ENCODE data around the gene PMFBP1.

The PMFBP1 gene, protein sequence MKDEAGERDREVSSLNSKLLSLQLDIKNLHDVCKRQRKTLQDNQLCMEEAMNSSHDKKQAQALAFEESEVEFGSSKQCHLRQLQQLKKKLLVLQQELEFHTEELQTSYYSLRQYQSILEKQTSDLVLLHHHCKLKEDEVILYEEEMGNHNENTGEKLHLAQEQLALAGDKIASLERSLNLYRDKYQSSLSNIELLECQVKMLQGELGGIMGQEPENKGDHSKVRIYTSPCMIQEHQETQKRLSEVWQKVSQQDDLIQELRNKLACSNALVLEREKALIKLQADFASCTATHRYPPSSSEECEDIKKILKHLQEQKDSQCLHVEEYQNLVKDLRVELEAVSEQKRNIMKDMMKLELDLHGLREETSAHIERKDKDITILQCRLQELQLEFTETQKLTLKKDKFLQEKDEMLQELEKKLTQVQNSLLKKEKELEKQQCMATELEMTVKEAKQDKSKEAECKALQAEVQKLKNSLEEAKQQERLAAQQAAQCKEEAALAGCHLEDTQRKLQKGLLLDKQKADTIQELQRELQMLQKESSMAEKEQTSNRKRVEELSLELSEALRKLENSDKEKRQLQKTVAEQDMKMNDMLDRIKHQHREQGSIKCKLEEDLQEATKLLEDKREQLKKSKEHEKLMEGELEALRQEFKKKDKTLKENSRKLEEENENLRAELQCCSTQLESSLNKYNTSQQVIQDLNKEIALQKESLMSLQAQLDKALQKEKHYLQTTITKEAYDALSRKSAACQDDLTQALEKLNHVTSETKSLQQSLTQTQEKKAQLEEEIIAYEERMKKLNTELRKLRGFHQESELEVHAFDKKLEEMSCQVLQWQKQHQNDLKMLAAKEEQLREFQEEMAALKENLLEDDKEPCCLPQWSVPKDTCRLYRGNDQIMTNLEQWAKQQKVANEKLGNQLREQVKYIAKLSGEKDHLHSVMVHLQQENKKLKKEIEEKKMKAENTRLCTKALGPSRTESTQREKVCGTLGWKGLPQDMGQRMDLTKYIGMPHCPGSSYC

GRCh38 chr16:72172105-72173034 lies at the start of gene PMFBP1:
TSS of gene PMFBP1 (minus strand) at chr16:72172155. CDS start at chr16:72171208, 947 bp downstream.
- peak; percentile 6 for DNase-seq (ENCODE audit: low spot score)

DNA sequence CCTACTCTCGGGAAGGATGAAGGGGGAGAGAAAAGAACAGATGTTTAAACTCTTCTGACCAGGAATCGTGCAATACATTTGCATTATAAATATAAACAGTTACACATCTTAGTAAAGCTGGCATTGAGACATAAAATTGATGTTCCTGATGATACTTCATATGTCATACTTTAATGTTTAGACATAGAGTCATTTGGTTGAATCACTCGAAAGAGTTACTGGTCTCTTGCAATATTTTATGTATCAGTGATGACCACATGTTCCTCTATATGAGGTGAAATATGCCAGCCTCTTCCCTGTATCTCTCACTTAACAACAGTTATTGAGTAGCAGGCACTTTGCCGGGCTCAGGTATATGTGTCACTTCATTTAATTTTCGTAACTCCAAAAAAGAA lies 49.7 kb upstream of the PMFBP1 start:
- DNase-seq (ENCODE audit: low spot score), result no peak

GRCh38 chr16:72220875-72221629 lies 49.1 kb upstream of the PMFBP1 start:
- no peak for DNase-seq (ENCODE audit: low spot score)

GRCh38 chr16:72219282-72219681 lies 47.3 kb upstream of the PMFBP1 start:
- DNase-seq (ENCODE audit: low spot score), result no peak

GRCh38 chr16:72216767-72217166 lies 44.8 kb upstream of the PMFBP1 start:
- DNase-seq (ENCODE audit: low spot score), result no peak

DNA sequence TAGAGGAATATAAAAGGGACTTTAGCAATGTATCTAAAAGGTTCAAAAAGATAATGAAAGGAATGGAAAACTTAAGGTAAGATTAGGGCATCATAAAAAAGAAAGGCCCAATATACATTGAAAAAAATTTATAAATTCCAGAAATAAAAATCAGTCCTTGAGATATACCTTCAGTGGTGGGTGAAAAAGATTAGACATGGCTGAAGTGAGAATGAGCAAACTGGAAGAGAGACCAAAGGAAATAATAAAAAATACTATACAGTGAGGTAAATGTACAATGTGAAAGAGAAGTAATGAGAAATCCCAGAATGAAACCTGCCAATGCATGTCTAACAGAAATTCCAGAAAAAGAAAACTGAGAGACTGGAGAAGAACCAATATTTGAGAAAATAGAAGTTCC lies 42.9 kb upstream of the PMFBP1 start:
- DNase-seq (ENCODE audit: low spot score), result no peak

- no peak for DNase-seq (ENCODE audit: low spot score)
Observed at GRCh38 chr16:72211110-72211509, 39.2 kb upstream of the PMFBP1 start.

- DNase-seq (ENCODE audit: low spot score), result no peak
Observed at GRCh38 chr16:72210555-72210954, 38.6 kb upstream of the PMFBP1 start.

- no peak for DNase-seq (ENCODE audit: low spot score)
Observed at GRCh38 chr16:72210072-72210471, 38.1 kb upstream of the PMFBP1 start.

DNA sequence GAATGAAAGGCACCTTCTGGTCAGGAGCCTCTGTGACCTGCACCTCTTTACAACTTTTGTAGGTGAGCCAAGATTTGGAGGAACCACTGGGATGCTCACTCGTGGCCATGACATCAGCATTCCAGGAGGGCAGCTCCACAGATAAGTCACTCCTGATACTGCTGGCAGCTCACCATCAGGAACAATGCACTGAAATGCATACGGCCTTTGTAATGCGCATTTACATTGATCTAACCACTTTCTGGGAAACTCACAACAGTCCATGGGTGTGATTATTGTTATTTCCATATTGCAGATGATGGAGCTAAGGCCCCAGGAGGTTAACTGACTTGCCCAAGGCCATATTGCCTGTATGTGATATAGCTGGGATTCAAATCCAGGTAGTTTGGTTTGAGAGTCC lies 34.3 kb upstream of the PMFBP1 start:
- no peak for DNase-seq (ENCODE audit: low spot score)

DNA sequence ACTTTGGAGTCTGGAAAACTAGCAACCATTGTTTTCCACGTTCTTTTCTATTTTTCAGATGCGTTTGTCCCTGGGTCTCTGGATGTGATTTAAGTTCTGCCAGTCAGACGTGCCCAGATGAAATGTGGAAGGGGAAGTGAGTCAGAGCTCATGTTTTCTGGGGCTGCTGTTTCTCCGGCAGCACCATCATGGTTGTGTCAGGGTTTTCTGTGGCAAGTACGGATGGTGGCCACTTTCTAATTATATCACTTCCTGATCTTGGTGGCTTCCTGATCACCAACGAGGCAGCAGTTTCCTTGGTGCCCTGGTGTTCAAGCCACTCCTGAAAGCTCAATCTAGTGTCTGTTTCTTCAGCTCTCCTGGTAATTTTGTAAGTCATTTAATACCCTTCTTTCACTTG lies 31.4 kb upstream of the PMFBP1 start:
- no peak for DNase-seq (ENCODE audit: low spot score)

DNA sequence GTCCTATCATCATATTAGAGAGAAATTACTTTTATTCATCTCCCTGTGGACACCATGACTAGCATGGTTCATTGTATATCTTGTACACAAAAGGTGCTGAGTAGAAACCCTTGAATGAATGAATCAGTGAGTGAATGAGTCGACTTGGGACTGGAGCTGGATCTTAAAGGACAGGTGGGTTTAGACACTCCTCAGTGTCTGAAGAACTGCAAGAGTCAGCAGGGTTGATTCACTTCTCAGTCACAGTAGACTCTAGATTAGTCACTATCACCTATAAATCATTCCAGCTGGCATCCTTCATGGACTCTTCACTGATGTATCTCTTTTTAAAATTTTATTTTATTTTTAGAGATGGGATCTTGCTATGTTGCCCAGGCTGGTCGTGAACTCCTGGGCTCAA lies 30.1 kb upstream of the PMFBP1 start:
- DNase-seq (ENCODE audit: low spot score), result no peak

- no peak for DNase-seq (ENCODE audit: low spot score)
Observed at GRCh38 chr16:72201387-72201786, 29.4 kb upstream of the PMFBP1 start.

GRCh38 chr16:72199761-72200337 lies 27.9 kb upstream of the PMFBP1 start:
- DNase-seq (ENCODE audit: low spot score), result no peak

DNA sequence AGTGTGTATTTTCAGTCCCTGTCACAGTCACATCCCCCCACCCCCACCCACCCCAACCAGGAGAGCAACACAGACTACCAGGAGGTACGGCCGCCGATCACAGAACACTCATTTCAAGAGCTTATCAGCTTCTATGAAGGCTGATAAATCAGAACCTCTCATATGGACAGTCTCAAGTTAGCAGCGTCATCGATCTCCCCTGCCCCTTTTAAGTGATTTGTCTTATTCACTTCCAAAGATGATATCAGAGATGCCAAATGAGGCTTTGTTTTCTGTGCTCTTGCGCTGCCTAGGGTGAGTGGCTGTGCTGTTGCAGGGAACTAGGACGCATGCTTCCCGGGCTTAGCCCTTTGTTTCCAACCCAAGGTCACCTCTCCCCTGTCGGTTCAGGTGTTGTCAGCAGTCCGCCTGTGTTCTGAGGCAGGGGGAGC lies 26.8 kb upstream of the PMFBP1 start:
- no peak for DNase-seq (ENCODE audit: low spot score)

DNA sequence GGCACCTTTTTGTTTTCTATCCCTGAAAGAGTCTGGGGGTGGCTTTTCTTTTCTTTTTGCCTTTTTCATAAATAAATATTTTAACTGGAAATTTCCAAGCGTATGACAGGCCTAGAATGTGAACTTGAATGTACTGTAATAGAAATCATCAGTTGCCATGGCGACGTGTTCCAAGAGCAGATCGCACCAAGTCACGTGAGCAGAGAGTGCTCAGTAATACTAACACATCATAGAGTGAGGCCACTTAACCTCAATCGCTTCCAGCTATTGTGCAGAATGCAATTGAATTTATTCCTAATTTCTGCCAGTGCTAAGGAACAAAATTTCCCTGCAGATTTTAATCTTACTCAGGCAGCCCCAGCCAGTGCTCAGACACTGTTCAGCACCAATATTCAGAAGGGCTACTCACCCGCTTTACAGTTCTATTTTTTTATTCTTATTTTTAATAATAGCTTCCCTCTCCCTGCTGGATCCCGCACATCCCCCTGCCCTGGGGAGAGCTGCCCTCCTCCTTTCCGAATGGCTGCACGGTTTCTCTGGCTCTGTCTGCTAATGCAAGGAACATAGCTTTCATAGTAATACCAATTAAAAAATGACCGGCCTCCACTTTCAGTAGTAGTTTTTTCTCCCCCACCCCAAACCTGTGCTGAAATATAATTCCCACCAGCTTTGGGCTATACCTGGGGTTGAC lies 26.2 kb upstream of the PMFBP1 start:
- DNase-seq (ENCODE audit: low spot score), result no peak

DNA sequence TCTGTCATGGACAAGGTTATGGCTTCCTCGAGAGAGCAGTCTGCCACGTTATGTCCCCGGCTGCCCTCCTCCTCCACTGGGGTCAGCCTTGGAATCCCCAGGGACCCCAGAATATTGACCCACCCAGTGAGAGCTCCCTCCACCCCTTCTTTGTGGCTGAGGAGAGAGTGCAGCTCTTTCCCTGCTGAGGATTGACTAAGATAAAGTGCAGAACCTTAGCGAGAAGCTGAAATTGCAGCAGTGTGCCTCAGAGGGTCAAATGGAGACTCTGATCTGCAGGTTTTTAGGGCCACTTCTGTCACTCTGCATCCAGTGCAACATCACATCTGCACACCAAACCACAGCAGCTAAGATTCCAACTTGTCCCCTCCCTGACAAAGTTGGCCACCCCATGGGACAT lies 25.6 kb upstream of the PMFBP1 start:
- DNase-seq (ENCODE audit: low spot score), result no peak

DNA sequence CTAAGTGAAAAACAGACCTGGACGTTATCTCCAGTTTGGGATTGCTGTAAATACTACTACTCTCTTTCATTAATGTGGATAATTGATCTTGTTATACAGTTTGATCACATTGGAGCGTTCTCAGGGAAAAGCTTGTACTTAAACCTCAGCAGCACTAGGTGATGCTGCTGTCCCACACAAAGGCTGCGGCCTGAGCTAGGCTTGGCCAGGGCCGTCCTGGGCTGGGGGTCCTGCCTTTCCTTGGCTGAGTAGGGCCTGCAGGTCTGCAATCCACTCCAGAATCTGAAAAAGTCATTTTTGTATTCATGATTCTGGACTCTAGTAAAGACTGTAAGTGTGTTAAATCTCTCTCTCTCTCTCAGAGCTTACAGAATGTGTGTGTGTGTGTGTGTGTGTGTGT lies 23.7 kb upstream of the PMFBP1 start:
- DNase-seq (ENCODE audit: low spot score), result no peak

DNA sequence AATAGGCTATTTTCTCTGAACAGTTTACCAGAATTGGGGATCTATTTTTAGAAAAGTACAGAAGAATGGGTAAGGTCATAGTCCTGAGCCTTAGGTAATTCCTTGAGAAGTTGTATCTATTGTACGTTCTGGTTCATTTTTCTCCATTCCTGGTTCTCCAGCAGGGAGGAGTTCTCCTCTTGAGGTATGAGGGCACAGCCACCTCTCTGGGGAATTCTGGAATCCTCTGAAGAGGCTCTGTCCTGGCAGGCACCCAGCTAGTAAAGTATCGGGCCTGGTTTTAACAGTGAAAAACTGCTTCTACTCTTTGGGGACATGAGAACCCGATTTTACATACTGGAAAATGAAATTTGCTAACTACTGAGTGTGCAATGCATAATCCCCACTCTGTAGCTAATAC lies 19.6 kb upstream of the PMFBP1 start:
- DNase-seq (ENCODE audit: low spot score), result no peak

GRCh38 chr16:72189865-72190371 lies 18.0 kb upstream of the PMFBP1 start:
- DNase-seq (ENCODE audit: low spot score), result no peak
